OCI-LY7 (cell line): Measurements from ENCODE around the gene KRTDAP.

ENCODE experiments used
- CTCF ChIP-seq: fragments of 200-600 bp; sonication (generic); conservative IDR thresholded peaks from 2 replicates; pipeline ENCODE4 v1.5.1; 2014; ENCODE audit warnings: mild to moderate bottlenecking, antibody characterized with exemption, low read length, moderate library complexity, mixed read lengths
- EZH2phosphoT487 ChIP-seq: fragments of 200-600 bp; sonication (generic); IDR thresholded peaks from 2 replicates; pipeline ENCODE4 v1.6.1; 2018; ENCODE audit warnings: low read depth, borderline replicate concordance, mild to moderate bottlenecking, mixed run types, antibody characterized with exemption, low read length, moderate library complexity, mixed read lengths

GRCh38 chr19:35513628-35514281 lies 23.5 kb upstream of the KRTDAP start, which contains the start of gene DMKN:
- TF ChIP-seq CTCF, result peak; percentile 34; the same call in 1 of the 2 replicates
- no peak for TF ChIP-seq EZH2phosphoT487
